ENCODE measurements around the gene C9.
A peak's percentile ranks its signal among the peaks of the same experiment; 100 is the strongest.
"Not testable (repeated sequence)": the region's sequence is repeated elsewhere in the genome, so short reads cannot be mapped to it uniquely, and the experiment has no call there.

C9 gene

DNA sequence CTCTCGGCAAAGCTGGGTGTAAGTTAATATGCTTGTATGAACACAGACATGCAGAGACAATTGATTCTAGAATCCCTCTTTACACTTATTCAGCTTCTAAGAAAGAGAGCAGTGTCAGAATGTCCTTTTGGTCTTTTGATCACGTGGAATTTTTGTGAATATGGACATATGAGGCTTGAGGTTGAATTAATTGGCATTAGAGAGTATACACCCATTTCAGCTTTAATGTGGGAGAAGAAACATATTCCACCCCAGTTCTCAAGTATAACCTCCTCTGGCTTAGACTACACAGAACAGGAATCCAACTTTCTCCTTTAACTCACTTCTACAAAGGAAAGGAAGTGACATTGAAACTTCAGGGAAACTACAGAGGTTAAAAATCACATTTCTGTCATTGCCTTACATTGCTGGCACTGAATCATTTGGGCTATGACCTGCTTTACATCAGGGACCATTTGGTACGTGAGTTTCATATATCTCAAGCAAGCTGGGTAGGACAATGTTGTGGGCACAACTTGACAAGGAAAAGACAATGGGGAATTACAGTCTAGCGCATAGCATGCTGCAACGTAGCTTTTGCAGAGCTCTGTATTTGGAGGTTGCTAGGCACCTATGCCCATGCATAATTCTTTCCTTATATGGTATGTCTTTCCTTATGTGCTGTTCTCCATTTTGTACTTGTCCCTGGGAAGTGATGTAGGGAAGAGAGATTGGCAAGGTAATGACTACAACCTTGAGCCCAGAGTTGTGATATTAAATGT lies 41.0 kb upstream of the C9 start (continued):
- TF ChIP-seq, protein P1, sequence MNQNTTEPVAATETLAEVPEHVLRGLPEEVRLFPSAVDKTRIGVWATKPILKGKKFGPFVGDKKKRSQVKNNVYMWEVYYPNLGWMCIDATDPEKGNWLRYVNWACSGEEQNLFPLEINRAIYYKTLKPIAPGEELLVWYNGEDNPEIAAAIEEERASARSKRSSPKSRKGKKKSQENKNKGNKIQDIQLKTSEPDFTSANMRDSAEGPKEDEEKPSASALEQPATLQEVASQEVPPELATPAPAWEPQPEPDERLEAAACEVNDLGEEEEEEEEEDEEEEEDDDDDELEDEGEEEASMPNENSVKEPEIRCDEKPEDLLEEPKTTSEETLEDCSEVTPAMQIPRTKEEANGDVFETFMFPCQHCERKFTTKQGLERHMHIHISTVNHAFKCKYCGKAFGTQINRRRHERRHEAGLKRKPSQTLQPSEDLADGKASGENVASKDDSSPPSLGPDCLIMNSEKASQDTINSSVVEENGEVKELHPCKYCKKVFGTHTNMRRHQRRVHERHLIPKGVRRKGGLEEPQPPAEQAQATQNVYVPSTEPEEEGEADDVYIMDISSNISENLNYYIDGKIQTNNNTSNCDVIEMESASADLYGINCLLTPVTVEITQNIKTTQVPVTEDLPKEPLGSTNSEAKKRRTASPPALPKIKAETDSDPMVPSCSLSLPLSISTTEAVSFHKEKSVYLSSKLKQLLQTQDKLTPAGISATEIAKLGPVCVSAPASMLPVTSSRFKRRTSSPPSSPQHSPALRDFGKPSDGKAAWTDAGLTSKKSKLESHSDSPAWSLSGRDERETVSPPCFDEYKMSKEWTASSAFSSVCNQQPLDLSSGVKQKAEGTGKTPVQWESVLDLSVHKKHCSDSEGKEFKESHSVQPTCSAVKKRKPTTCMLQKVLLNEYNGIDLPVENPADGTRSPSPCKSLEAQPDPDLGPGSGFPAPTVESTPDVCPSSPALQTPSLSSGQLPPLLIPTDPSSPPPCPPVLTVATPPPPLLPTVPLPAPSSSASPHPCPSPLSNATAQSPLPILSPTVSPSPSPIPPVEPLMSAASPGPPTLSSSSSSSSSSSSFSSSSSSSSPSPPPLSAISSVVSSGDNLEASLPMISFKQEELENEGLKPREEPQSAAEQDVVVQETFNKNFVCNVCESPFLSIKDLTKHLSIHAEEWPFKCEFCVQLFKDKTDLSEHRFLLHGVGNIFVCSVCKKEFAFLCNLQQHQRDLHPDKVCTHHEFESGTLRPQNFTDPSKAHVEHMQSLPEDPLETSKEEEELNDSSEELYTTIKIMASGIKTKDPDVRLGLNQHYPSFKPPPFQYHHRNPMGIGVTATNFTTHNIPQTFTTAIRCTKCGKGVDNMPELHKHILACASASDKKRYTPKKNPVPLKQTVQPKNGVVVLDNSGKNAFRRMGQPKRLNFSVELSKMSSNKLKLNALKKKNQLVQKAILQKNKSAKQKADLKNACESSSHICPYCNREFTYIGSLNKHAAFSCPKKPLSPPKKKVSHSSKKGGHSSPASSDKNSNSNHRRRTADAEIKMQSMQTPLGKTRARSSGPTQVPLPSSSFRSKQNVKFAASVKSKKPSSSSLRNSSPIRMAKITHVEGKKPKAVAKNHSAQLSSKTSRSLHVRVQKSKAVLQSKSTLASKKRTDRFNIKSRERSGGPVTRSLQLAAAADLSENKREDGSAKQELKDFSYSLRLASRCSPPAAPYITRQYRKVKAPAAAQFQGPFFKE (tag by site-specific recombination; IDR thresholded peaks at IDR 0.05; ENCODE audit: borderline replicate concordance): no peak
- TF ChIP-seq ZNF596 (tag by site-specific recombination; IDR thresholded peaks at IDR 0.05) (no peak), KLF9 (tag by site-specific recombination; IDR thresholded peaks at IDR 0.05; ENCODE audit: low read depth) (no peak)

DNA sequence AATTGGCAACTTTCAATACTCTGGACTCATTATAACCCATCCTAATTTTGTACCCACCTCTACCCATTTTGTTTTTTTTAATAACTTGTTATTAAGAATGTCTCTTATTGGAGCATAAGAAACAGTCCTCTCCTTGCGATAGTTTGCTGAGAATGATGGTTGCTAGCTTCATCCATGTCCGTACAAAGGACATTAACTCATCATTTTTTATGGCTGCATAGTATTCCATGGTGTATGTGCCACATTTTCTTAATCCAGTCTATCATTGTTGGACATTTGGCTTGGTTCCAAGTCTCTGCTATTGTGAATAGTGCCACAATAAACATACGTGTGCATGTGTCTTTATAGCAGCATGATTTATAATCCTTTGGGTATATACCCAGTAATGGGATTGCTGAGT lies 39.5 kb upstream of the C9 start:
- H3K4me1 ChIP-seq (ENCODE audit: control insufficient read depth, insufficient read depth, low read length); H3K4me3 ChIP-seq (ENCODE audit: low read depth, low read length); POLR2A ChIA-PET; H3K9me3 ChIP-seq (ENCODE audit: control insufficient read depth, insufficient read depth, low read depth, low read length); H3K36me3 ChIP-seq (ENCODE audit: control insufficient read depth in 2 of 2, insufficient read depth in 1 of 2, low read length in 2 of 2); H3K27ac ChIP-seq (ENCODE audit: extremely low read depth, low read depth, low read length): not testable (repeated sequence)
- TF ChIP-seq ZNF146 (tag by site-specific recombination; IDR thresholded peaks at IDR 0.05): peak; percentile 91
- TF ChIP-seq, protein P2, sequence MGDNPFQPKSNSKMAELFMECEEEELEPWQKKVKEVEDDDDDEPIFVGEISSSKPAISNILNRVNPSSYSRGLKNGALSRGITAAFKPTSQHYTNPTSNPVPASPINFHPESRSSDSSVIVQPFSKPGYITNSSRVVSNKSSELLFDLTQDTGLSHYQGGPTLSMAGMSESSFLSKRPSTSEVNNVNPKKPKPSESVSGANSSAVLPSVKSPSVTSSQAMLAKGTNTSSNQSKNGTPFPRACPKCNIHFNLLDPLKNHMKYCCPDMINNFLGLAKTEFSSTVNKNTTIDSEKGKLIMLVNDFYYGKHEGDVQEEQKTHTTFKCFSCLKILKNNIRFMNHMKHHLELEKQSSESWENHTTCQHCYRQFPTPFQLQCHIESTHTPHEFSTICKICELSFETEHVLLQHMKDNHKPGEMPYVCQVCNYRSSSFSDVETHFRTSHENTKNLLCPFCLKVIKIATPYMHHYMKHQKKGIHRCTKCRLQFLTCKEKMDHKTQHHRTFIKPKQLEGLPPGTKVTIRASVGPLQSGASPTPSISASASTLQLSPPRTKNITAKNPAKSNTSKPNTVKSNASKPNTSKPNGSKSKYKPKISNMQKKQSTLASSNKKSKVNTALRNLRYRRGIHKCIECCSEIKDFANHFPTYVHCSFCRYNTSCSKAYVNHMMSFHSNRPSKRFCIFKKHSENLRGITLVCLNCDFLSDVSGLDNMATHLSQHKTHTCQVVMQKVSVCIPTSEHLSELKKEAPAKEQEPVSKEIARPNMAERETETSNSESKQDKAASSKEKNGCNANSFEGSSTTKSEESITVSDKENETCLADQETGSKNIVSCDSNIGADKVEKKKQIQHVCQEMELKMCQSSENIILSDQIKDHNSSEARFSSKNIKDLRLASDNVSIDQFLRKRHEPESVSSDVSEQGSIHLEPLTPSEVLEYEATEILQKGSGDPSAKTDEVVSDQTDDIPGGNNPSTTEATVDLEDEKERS (tag by site-specific recombination; IDR thresholded peaks at IDR 0.05): 0 out of 2 replicates have a peak, but pooled peaks have one; percentile 11
- TF ChIP-seq, protein P3, sequence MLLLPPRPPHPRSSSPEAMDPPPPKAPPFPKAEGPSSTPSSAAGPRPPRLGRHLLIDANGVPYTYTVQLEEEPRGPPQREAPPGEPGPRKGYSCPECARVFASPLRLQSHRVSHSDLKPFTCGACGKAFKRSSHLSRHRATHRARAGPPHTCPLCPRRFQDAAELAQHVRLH (tag by site-specific recombination; IDR thresholded peaks at IDR 0.05): peak; percentile 59; the same call in 1 of the 2 replicates
- CTCF ChIA-PET: interaction anchor here (0.7 to 1.4 kb wide), 3 partner anchors 20 to 119 kb away, joined by 3 to 10 read pairs (median 5); no protein-coding TSS in a partner anchor

DNA sequence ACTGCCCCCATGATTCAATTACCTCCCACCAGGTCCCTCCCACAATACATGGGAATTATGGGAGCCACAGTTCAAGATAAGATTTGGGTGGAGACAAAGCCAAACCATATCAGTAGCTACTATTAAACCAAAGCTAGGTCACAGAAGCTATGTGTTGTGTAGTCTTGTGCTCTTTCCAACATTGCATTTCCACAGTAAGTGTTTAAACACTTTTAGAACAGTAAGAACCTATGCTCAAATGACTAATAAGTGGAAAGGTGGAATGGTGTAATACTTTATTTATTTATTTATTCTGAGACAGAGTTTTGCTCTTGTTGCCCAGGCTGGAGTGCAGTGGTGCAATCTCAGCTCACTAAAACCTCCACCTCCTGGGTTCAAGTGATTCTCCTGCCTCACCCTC lies 37.8 kb upstream of the C9 start:
- CTCF ChIA-PET: interaction anchor here (0.6 to 4.4 kb wide), 3 partner anchors 26 to 173 kb away, joined by 3 to 18 read pairs (median 4); no protein-coding TSS in a partner anchor
- H3K27ac ChIP-seq (ENCODE audit: extremely low read depth, low read depth, low read length); H3K36me3 ChIP-seq (ENCODE audit: control insufficient read depth in 2 of 2, insufficient read depth in 1 of 2, low read length in 2 of 2); H3K4me3 ChIP-seq (ENCODE audit: low read depth, low read length); POLR2A ChIA-PET; H3K4me1 ChIP-seq (ENCODE audit: control insufficient read depth, insufficient read depth, low read length); H3K9me3 ChIP-seq (ENCODE audit: control insufficient read depth, insufficient read depth, low read depth, low read length): not testable (repeated sequence)
- TF ChIP-seq EGR2 (tag by site-specific recombination; IDR thresholded peaks at IDR 0.05; ENCODE audit: low read depth): peak; percentile 11; the same call in 1 of the 2 replicates

Measured in HEK293 (cell line).